Prostate gland (tissue), 2 donors: ENCODE measurements around the gene MIP. TPM values are rescaled to one million over a fixed set of nuclear protein-coding genes. Genes with fewer than 3 reads are reported as not detected.

Experiments
- DNase-seq: peaks from one replicate; pipeline ENCODE4 v3.0.0-alpha.2; 2019; ENCODE audit warnings: low spot score
- H3K27ac ChIP-seq, 2 donors: fragments of 200-600 bp; sonication (generic); 2 replicates each; pipeline ENCODE4 v1.5.1; 2017 to 2019
- H3K27me3 ChIP-seq: fragments of 200-600 bp; sonication (generic); replicated peaks from 2 replicates; pipeline ENCODE4 v1.5.1; 2019; ENCODE audit not compliant: insufficient read depth
- H3K36me3 ChIP-seq, 2 donors: fragments of 200-600 bp; sonication (generic); 1 replicate in 1 of 2; 2 replicates in 1 of 2; pipeline versions ENCODE4 v1.5.1 to v1.8.1; 2017 to 2019
- H3K4me1 ChIP-seq: fragments of 200-600 bp; sonication (generic); replicated peaks from 2 replicates; pipeline ENCODE4 v1.5.1; 2019
- H3K4me3 ChIP-seq, 2 donors: fragments of 200-600 bp; sonication (generic); 2 replicates each; pipeline ENCODE4 v1.5.1; 2017 to 2019
- H3K9me3 ChIP-seq: fragments of 200-600 bp; sonication (generic); 2 replicates; pipeline ENCODE4 v1.5.1; 2017
- CTCF ChIP-seq, 4 experiments: fragments of 200-600 bp in 2 of 4; fragments of 450-650 bp in 2 of 4; sonication (generic) in 2 of 4; IDR thresholded peaks; 1 replicate in 3 of 4; 2 replicates in 1 of 4; pipeline ENCODE4 v1.5.1; 2016 to 2019; ENCODE audit warnings: antibody characterized with exemption in 4 of 4, mild to moderate bottlenecking in 2 of 4, moderate library complexity in 2 of 4
- POLR2A ChIP-seq: fragments of 450-650 bp; IDR thresholded peaks from one replicate; pipeline ENCODE4 v1.6.1; 2016; ENCODE audit warnings: antibody characterized with exemption, mild to moderate bottlenecking
- POLR2AphosphoS5 ChIP-seq: sonication (generic); formaldehyde crosslinking; IDR thresholded peaks from one replicate; pipeline ENCODE4 v1.6.1; 2017; ENCODE audit warnings: antibody characterized with exemption
- WGBS: methylation state at CpG from one replicate; pipeline ENCODE4 v1.1.5; 2018; 5-methylcytosine and 5-hydroxymethylcytosine counted together
- intact Hi-C: fragments of 100-400 bp; cut with DNase I; formaldehyde crosslinking; loops from one replicate; pipeline ENCODE4 v1.14.2; 2022
- total RNA-seq, 2 donors: library from RNA; depleted of rRNA; stranded (reverse); fragments of >200 nt; gene quantifications; one replicate each; pipeline ENCODE4 v1.1.0, GENCODE V29; 2016

Gene MIP
- total RNA-seq, 2 donors from 2014 or later, result not detected

- intact Hi-C loops, result no loop called here
- Histone ChIP-seq H3K27ac (no peak overlapping the region), H3K27me3 (no peaks in the 10 kb centered on the region), H3K4me1 (no peaks in the 10 kb centered on the region), H3K4me3 (no peak overlapping the region), H3K9me3 (no peaks in the 10 kb centered on the region), H3K36me3 (no peaks in the 10 kb centered on the region)
- TF ChIP-seq CTCF (IDR thresholded peaks at IDR 0.05) (no peak), POLR2A (no peak), POLR2AphosphoS5 (no peak)
- DNase-seq, result no peak
Measured at GRCh38 chr12:56490360-56490759, 35.9 kb upstream of the MIP start.

GRCh38 chr12:56488041-56488955 lies 33.8 kb upstream of the MIP start, which contains the start of gene GLS2:
Gene GLS2 (minus strand): TSS chr12:56488161. CDS start chr12:56488118, 43 bp downstream.
- no peaks in the 10 kb centered on the region for H3K27me3 ChIP-seq

GRCh38 chr12:56487448-56488040 lies 33.1 kb upstream of the MIP start:
- H3K27ac ChIP-seq, result peak overlapping the region; percentile 31 to 55
- no peaks in the 10 kb centered on the region for H3K36me3 ChIP-seq
- no peaks in the 10 kb centered on the region for H3K9me3 ChIP-seq
- no peaks in the 10 kb centered on the region for H3K4me1 ChIP-seq
- peak; percentile 17 for DNase-seq
- no peaks in the 10 kb centered on the region for H3K27me3 ChIP-seq
- TF ChIP-seq CTCF (IDR thresholded peaks at IDR 0.05) (no peak), POLR2AphosphoS5 (no peak), POLR2A (no peak)
- 6% methylated on average over 34 of the region's 44 CpGs for WGBS
- peak overlapping the region; percentile 49 to 54 for H3K4me3 ChIP-seq
- intact Hi-C loops, result no loop called here

More at GRCh38 chr12:56488041-56488955, 33.8 kb upstream of the MIP start, which contains the start of gene GLS2:
- TF ChIP-seq POLR2AphosphoS5, result peak; percentile 60
- TF ChIP-seq CTCF (IDR thresholded peaks at IDR 0.05), result no peak
- no peak for TF ChIP-seq POLR2A
- H3K36me3 ChIP-seq, result no peaks in the 10 kb centered on the region
- H3K4me3 ChIP-seq, result peak within 1 kb of the TSS; percentile 49 to 54
- DNase-seq, result peak; percentile 81
- intact Hi-C loops, result no loop called here
- no peaks in the 10 kb centered on the region for H3K9me3 ChIP-seq
- H3K27ac ChIP-seq, result peak within 1 kb of the TSS; percentile 31 to 55
- 18% methylated on average over 58 of the region's 59 CpGs for WGBS
- H3K4me1 ChIP-seq, result no peaks in the 10 kb centered on the region

GRCh38 chr12:56486694-56487093 lies 32.2 kb upstream of the MIP start:
- Histone ChIP-seq H3K4me3 (no peak overlapping the region), H3K9me3 (no peaks in the 10 kb centered on the region), H3K4me1 (no peaks in the 10 kb centered on the region), H3K27ac (no peak overlapping the region), H3K36me3 (no peaks in the 10 kb centered on the region), H3K27me3 (no peaks in the 10 kb centered on the region)
- TF ChIP-seq CTCF (IDR thresholded peaks at IDR 0.05), result no peak
- TF ChIP-seq POLR2AphosphoS5, result no peak
- TF ChIP-seq POLR2A, result no peak
- DNase-seq, result no peak
- intact Hi-C loops, result no loop called here
- WGBS, result 89% methylated on average over 12 of the region's 12 CpGs
